Sigmoid colon (tissue), 7 donors: Measurements from ENCODE around the gene PDE6A. TPM values are rescaled to one million over a fixed set of nuclear protein-coding genes. Genes with fewer than 3 reads are reported as not detected.

Experiments
- DNase-seq: peaks from one replicate; pipeline ENCODE4 v3.0.0-alpha.2; 2019
- H3K27ac ChIP-seq, 4 donors: fragments of 200-600 bp; sonication (generic); one replicate each; pipeline ENCODE4 v1.5.1; 2016 to 2019; ENCODE audit warnings: mild to moderate bottlenecking in 1 of 4
- H3K27me3 ChIP-seq, 3 donors: fragments of 200-600 bp; sonication (generic); one replicate each; pipeline ENCODE4 v1.5.1; 2019; ENCODE audit warnings: mild to moderate bottlenecking in 1 of 3
- H3K36me3 ChIP-seq, 4 donors: fragments of 200-600 bp; sonication (generic); one replicate each; pipeline ENCODE4 v1.5.1; 2016 to 2019
- H3K4me1 ChIP-seq, 4 donors: fragments of 200-600 bp; sonication (generic); one replicate each; pipeline ENCODE4 v1.5.1; 2017 to 2019
- H3K4me3 ChIP-seq, 4 donors: fragments of 200-600 bp; sonication (generic); one replicate each; pipeline ENCODE4 v1.5.1; 2017 to 2019; ENCODE audit warnings: mild to moderate bottlenecking in 2 of 4, moderate library complexity in 1 of 4
- H3K9me3 ChIP-seq, 4 donors: fragments of 200-600 bp in 3 of 4; sonication (generic) in 3 of 4; one replicate each; pipeline versions ENCODE4 v1.5.1 to v1.6.1; 2013 to 2019
- CTCF ChIP-seq, 4 experiments: fragments of 450-650 bp in 3 of 4; fragments of 200-600 bp in 1 of 4; IDR thresholded peaks; one replicate each; pipeline ENCODE4 v1.5.1; 2016 to 2019; ENCODE audit warnings: antibody characterized with exemption in 4 of 4, mild to moderate bottlenecking in 3 of 4, moderate library complexity in 2 of 4
- EP300 ChIP-seq, 4 donors: sonication (generic); formaldehyde crosslinking; IDR thresholded peaks; one replicate each; pipeline ENCODE4 v1.6.1; 2017; ENCODE audit warnings: antibody characterized with exemption in 4 of 4
- POLR2A ChIP-seq, 2 donors: fragments of 450-650 bp; IDR thresholded peaks; one replicate each; pipeline ENCODE4 v1.6.1; 2016; ENCODE audit warnings: antibody characterized with exemption in 2 of 2, mild to moderate bottlenecking in 2 of 2, moderate library complexity in 2 of 2
- POLR2AphosphoS5 ChIP-seq, 4 donors: sonication (generic); formaldehyde crosslinking; IDR thresholded peaks; one replicate each; pipeline ENCODE4 v1.6.1; 2017; ENCODE audit warnings: antibody characterized with exemption in 4 of 4
- WGBS, 2 donors: extraction: QIAGEN DNeasy Blood & Tissue Kit; methylation state at CpG; one replicate each; pipeline ENCODE4 v1.1.7; 2013; 5-methylcytosine and 5-hydroxymethylcytosine counted together
- intact Hi-C: fragments of 100-400 bp; cut with DNase I; formaldehyde crosslinking; loops from one replicate; pipeline ENCODE4 v1.15.1; 2023
- polyA plus RNA-seq, 3 donors: library from polyadenylated mRNA; stranded (reverse); fragments of 200-250 nt; gene quantifications; one replicate each; pipeline ENCODE4 v1.2.3, GENCODE V29; 2013
- total RNA-seq, 4 donors: library from RNA; depleted of rRNA; stranded (reverse); fragments of >200 nt; gene quantifications; one replicate each; pipeline ENCODE4 v1.1.0, GENCODE V29; 2016
- donor health status: healthy with polysubstance abuse.
- donor health status: Bipolar disorder and iron deficiency.
- donor health status: healthy.

Gene PDE6A
- total and polyA plus RNA-seq, 7 donors = 1.6 to 2.8 (median 2.4) TPM; not detected in 4

- Histone ChIP-seq H3K27ac (no peak overlapping the region), H3K4me1 (peaks cover 0 to 19% (median 8%) of the 10 kb centered on the region in 4 donors)
- intact Hi-C loops = no loop called here
These were observed 12.1 kb upstream of the PDE6A start for GRCh38 chr5:149956685-149957084.

GRCh38 chr5:149954798-149955197, 10.2 kb upstream of the PDE6A start:
- Histone ChIP-seq H3K4me1 (peaks cover 0 to 6% (median 3%) of the 10 kb centered on the region in 4 donors), H3K9me3 (no peaks in the 10 kb centered on the region), H3K4me3 (no peak overlapping the region), H3K36me3 (no peaks in the 10 kb centered on the region), H3K27ac (no peak overlapping the region), H3K27me3 (no peaks in the 10 kb centered on the region)
- DNase-seq = no peak
- WGBS, 2 donors = 76 to 81% methylated on average over 6 of the region's 6 CpGs
- TF ChIP-seq POLR2A (IDR thresholded peaks at IDR 0.05) (no peak), EP300 (IDR thresholded peaks at IDR 0.05) (no peak), POLR2AphosphoS5 (IDR thresholded peaks at IDR 0.05) (no peak), CTCF (IDR thresholded peaks at IDR 0.05) (no peak)
- intact Hi-C loops = no loop called here

More at GRCh38 chr5:149956685-149957084, 12.1 kb upstream of the PDE6A start:
- no peaks in the 10 kb centered on the region for H3K9me3 ChIP-seq
- H3K36me3 ChIP-seq = no peaks in the 10 kb centered on the region
- WGBS, 2 donors = 13 to 63% methylated on average over 5 of the region's 5 CpGs
- TF ChIP-seq POLR2A (IDR thresholded peaks at IDR 0.05) (no peak), CTCF (IDR thresholded peaks at IDR 0.05) (no peak), EP300 (IDR thresholded peaks at IDR 0.05) (no peak), POLR2AphosphoS5 (IDR thresholded peaks at IDR 0.05) (no peak)
- H3K4me3 ChIP-seq = no peak overlapping the region
- DNase-seq = no peak
- H3K27me3 ChIP-seq = no peaks in the 10 kb centered on the region

DNA sequence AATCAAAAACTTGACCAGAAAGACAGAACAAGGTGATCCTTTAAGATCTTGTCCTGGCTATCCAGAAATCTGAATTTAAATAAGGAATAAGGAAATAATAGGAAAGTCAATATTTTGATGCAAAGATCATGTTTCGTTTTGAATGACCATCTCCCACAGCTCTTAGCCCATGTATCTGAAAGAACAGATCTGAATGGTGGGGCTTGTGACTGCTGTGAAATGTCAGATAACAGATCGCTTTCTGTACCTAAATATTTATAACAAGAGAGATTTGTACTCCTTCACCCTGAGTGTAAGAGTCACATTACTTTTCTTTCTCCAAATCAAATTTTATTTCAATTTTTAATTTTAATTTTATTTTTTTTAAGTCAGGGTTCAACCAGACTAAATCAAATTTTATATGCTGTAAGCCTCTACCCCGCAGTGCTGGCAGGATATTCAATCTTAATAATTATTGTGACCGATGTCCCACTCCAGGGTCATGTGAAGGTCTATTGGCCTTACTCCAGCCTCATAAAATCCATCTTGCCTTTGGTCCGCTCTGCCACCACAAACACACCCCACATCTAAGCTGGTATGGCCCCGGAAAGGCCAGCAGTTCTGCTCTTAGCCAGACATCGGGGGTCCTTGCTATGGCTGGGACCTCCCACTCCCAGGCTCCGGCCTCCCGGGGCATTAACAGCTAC, 9.0 kb upstream of the PDE6A start:
- intact Hi-C loops = no loop called here
- 75% methylated on average over 9 of the region's 9 CpGs for WGBS, 2 donors
- Histone ChIP-seq H3K36me3 (no peaks in the 10 kb centered on the region), H3K9me3 (no peaks in the 10 kb centered on the region), H3K4me3 (no peak overlapping the region), H3K27me3 (no peaks in the 10 kb centered on the region), H3K4me1 (no peaks in the 10 kb centered on the region), H3K27ac (no peak overlapping the region)
- TF ChIP-seq EP300 (IDR thresholded peaks at IDR 0.05) = no peak
- TF ChIP-seq POLR2A (IDR thresholded peaks at IDR 0.05) = no peak
- no peak for TF ChIP-seq CTCF (IDR thresholded peaks at IDR 0.05)
- no peak for TF ChIP-seq POLR2AphosphoS5 (IDR thresholded peaks at IDR 0.05)
- no peak for DNase-seq

DNA sequence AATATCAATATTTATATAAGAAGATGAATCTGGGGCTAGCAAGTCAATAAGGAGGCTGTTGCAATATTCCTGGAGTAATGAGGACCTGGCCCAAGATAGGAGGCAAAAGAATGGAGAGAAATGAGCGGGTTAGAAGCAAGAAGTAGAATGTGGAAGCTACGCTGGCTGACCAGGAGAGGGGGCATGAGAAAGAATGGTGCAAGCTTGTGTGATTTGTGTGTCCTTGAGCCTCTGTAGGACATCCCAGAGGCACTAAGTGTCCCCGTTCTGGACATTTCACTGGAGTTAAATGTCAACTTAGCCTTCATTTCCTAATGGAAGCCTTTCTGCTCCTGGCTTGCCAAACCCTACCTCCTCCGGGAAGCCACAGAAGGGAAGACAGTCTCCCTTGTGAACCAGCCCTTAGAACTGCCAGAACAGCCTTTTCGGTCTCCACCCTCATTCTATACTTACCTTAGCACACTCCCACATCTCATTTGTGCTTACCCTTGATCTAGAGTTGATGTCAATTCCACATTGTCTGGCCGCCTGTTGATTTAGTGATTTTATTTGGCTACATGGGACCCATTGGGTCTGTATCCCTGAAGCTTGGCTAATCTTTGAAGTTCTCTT, 6.7 kb upstream of the PDE6A start:
- intact Hi-C loops = no loop called here
- H3K27me3 ChIP-seq = no peaks in the 10 kb centered on the region
- DNase-seq = no peak
- 65 to 81% methylated on average over 6 of the region's 6 CpGs for WGBS, 2 donors
- H3K36me3 ChIP-seq = no peaks in the 10 kb centered on the region
- H3K9me3 ChIP-seq = no peaks in the 10 kb centered on the region
- no peak for TF ChIP-seq POLR2A (IDR thresholded peaks at IDR 0.05)
- TF ChIP-seq POLR2AphosphoS5 (IDR thresholded peaks at IDR 0.05) = no peak
- no peak for TF ChIP-seq CTCF (IDR thresholded peaks at IDR 0.05)
- TF ChIP-seq EP300 (IDR thresholded peaks at IDR 0.05) = no peak
- no peaks in the 10 kb centered on the region for H3K4me1 ChIP-seq
- H3K4me3 ChIP-seq = no peak overlapping the region
- no peak overlapping the region for H3K27ac ChIP-seq
